T-helper 1 cell treated with Interleukin-12 subunit alpha and Interleukin-12 subunit beta and Interleukin-4 antibody, amounts not matched to agents 30 ng/mL and 1 ng/mL, for 36 hours (primary cell): ENCODE results near the gene DVL2. TPM values are rescaled to one million over a fixed set of nuclear protein-coding genes. Genes with fewer than 3 reads are reported as not detected.

Experiments
- intact Hi-C: fragments of 100-400 bp; cut with micrococcal nuclease; formaldehyde crosslinking; loops from one replicate; pipeline ENCODE4 v1.15.1; 2024
- total RNA-seq: library from RNA; stranded (reverse); gene quantifications from 2 replicates; pipeline ENCODE4 v1.2.3, GENCODE V29; 2022

Gene DVL2
- 46.8 and 46.9 TPM in 2 replicates for total RNA-seq

- intact Hi-C loops: loop anchor here (1.0 to 10.0 kb wide), 4 partner anchors 15 to 590 kb away; partner anchors contain the start of genes ACADVL, DLG4, EIF5A and KIAA0753
These were observed at the start of gene DVL2 for GRCh38 chr17:7234083-7234951. Gene DVL2, minus strand, starts transcription at chr17:7234517. Its CDS starts 255 bp downstream, at chr17:7234262.

GRCh38 chr17:7283471-7284216 lies 49.3 kb upstream of the DVL2 start:
- intact Hi-C loops: loop anchor here (5.0 kb wide), 1 partner anchor 236 kb away; no protein-coding TSS in a partner anchor

DNA sequence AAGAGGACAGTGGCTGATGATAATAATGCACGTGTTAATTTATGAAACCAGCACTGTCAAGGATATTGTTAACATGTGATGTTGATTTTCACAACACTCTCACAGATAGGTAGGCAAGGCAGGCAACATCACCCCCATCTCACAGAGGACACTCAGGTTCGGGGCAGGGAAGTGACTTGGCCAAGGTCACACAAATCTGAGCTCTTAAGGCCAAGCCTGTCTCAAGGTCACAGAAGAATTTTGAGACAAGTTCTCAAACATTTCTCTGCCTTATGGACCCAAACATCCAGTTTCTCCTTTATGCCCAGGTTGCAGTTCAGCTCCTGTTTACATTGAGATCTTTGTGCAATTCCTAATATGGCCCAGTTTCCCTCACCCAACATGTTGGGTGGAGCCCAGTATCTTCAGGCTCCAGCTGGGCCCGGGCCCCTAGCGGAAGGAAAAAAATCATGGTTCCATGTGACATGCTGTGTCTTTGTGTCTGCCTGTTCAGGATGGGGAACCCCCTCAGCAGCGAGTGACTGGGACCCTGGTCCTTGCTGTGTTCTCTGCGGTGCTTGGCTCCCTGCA lies 48.5 kb upstream of the DVL2 start:
- intact Hi-C loops: loop anchor here (5.0 kb wide), 1 partner anchor 236 kb away; no protein-coding TSS in a partner anchor

- intact Hi-C loops: loop anchor here (1.0 to 5.0 kb wide), 5 partner anchors 19 to 235 kb away; partner anchors contain the start of genes CLDN7, EIF5A, NEURL4 and TMEM102
These were observed 47.8 kb upstream of the DVL2 start for GRCh38 chr17:7281953-7282751.

DNA sequence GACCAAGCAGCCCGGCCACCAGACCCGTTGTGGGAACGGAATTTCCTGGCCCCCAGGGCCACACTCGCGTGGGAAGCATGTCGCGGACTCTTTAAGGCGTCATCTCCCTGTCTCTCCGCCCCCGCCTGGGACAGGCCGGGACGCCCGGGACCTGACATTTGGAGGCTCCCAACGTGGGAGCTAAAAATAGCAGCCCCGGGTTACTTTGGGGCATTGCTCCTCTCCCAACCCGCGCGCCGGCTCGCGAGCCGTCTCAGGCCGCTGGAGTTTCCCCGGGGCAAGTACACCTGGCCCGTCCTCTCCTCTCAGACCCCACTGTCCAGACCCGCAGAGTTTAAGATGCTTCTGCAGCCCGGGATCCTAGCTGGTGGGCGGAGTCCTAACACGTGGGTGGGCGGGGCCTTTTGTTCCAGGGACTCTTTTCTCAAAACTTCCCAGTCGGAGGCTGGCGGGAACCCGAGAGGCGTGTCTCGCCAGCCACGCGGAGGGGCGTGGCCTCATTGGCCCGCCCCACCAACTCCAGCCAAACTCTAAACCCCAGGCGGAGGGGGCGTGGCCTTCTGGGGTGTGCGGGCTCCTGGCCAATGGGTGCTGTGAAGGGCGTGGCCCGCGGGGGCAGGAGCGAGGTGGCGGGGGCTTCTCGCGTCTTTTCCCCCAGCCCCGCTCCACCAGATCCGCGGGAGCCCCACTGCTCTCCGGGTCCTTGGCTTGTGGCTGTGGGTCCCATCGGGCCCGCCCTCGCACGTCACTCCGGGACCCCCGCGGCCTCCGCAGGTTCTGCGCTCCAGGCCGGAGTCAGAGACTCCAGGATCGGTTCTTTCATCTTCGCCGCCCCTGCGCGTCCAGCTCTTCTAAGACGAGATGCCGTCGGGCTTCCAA lies 47.0 kb upstream of the DVL2 start, which contains the start of gene SLC2A4:
Gene SLC2A4, plus strand, starts transcription at position 645 of the 879 bp plus-strand sequence. Its CDS starts 217 bp downstream, at position 862.
- intact Hi-C loops: loop anchor here (1.0 to 5.0 kb wide), 5 partner anchors 19 to 234 kb away; partner anchors contain the start of genes CLDN7, EIF5A, NEURL4 and TMEM102

DNA sequence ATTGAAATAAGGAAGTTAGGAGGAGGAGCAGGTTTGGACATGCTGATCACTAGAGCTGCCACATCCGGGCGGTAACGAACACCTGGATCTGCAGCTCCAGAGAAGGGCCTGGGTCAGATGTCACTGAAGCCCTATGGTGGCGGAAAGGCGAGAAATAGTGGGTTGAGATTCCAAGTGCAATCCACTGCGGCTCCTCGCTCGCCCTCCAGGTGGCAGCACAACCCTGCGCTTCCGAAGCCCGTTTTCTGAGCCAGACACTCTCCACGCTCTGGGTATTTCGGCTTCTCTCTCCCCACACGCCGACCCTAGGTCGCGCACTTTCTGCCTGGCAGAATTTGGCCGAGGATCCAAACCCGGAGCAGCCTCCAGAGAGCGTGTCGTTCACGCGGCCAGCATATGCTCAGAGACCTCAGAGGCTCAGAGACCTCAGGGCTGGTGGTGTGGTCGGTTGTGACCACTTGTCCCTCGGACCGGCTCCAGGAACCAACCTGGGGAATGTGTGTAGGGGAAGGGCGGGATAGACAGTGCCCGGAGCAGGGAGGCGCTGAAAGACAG lies 46.3 kb upstream of the DVL2 start:
- intact Hi-C loops: loop anchor here (1.0 to 5.0 kb wide), 8 partner anchors 16 to 281 kb away; partner anchors contain the start of genes CLDN7, EIF5A, NEURL4 and SENP3

DNA sequence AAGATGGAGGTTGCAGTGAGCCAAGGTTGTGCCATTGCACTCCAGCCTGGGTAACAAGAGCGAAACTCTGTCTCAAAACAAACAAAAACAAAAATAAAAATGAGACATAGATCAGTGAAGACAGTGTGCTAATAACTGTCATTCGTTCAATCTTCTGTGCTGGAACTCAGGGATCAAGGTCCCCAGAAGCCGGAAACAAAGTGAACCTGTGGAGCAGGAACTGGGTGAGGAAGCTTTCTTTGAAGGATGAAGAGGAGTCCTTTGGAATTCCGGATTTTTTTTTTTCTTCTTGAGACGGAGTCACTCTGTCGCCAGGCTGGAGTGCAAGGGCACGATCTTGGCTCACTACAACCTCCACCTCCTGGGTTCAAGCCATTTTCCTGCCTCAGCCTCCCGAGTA lies 45.1 kb upstream of the DVL2 start:
- intact Hi-C loops: no loop called here

DNA sequence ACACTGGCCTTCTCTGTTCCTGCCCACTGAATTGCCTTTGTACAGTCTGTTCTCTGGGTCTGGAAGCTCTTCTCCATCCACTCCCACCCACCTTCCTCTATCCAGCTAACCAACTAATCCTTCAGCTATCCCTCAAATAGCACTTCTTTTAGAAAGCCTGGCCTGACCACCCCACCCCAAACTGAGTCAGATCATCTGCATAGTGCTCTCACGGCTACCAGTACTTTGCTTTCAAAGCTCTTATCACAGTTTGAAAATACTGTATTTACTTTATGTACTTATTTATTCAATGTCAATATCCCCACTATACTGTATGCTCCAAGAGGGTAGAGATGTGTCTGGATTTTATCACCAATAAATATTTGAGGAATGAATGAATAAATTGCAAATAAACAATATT lies 32.5 kb upstream of the DVL2 start:
- intact Hi-C loops: no loop called here

- intact Hi-C loops: loop anchor here (2.0 kb wide), 1 partner anchor 17 kb away; the partner anchor contains the start of gene SLC2A4
These were observed 29.4 kb upstream of the DVL2 start for GRCh38 chr17:7263801-7264078.

GRCh38 chr17:7262935-7263800 lies 28.9 kb upstream of the DVL2 start:
- intact Hi-C loops: loop anchor here (2.0 kb wide), 1 partner anchor 18 kb away; the partner anchor contains the start of gene SLC2A4

DNA sequence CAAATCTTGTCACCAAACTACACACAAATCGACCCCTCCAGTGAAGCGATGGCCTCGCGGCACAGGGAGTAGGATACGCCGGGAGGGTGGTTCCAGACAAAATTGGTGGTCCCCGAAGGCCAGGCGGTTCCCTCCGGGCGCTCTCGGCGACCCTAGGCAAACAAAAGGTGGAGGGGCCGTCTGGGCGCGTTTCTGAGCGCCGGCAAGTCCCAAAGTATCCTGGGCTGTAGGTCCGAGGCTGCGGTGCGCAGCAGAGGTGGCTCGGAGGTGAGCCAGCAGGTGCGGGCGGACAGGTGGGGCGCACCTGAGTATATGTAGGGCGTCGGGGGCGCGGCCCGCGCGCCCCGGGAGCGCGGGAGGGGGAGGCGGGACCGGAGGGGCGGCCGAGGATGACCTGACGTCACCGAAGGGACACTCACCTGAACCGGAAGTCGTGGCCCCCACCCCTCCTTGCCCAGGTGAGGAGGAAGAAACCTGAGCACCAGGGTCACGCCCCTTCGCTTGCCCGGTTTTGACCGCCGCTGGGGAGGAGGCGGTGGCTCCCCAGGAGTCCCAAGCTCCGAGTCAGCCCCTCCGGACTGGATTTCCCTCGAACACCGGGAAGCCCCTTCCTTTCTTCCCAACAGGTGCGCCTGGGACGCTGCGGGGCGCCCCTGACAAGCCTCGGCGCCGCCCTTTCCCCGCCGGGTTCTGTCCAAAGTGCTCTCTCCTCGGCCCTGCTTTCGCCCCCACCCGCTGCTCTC lies 28.0 kb upstream of the DVL2 start, which contains the start of gene CLDN7:
Gene CLDN7, minus strand, starts transcription at position 287 of the 743 bp plus-strand sequence. CDS start 435 bp downstream, outside the sequence.
- intact Hi-C loops: loop anchor here (2.0 kb wide), 1 partner anchor 18 kb away; the partner anchor contains the start of gene SLC2A4

DNA sequence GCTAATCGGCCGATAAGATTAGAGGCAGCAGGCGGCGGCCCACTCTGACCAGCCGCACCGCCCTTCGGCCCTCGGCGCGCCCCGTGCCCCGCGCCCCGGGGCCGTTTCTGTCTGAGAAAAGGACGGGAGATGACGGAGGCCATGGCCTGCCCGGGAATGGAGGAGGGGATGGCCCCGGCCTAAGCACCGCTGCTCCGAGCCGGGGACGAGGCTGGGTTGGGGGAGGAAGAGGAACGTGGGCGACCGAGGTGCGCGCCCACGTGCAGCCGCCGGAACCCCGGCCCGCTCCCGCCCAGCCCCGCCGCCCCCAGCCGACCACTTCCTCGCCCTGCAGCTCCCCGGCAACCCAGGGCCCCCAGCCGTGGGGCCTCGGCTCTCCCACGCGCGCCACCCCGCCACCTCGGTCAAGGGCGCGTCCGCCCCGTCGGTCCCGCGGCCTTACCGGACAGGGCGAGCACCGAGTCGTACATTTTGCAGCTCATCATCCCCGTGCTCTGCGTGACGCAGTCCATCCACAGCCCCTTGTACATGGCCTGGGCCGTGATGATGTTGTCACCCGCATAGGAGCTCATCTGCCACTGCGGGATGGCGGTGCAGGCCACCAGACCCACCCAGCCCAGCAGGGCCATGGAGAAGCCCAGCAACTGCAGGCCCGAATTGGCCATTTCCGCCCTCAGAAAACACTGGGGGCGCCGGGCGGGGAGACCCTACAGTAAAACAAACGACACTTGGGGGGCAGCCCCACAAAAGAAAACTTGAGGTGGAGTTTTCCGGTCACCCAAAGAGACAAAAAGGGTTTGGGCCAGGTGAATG lies 27.3 kb upstream of the DVL2 start:
- intact Hi-C loops: loop anchor here (2.0 kb wide), 1 partner anchor 19 kb away; the partner anchor contains the start of gene SLC2A4

- intact Hi-C loops: no loop called here
These were observed 26.5 kb upstream of the DVL2 start for GRCh38 chr17:7260651-7261378.

DNA sequence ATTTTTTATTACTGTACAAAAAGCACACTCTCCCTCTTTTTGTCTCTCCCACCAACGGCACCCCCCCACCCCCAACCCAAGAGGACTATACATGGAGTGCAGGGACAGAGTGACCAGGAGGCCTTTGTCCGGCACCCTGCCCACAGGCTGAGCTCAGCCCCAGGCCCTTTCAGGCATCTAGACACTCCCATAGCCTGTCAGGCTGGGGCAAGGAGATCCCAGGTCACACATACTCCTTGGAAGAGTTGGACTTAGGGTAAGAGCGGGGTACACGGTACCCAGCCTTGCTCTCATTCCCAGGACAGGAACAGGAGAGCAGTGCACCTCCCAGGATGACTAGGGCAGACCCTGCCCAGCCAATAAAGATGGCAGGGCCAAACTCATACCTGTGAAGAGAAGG lies 25.8 kb upstream of the DVL2 start:
- intact Hi-C loops: no loop called here

GRCh38 chr17:7259555-7259889 lies 25.2 kb upstream of the DVL2 start:
- intact Hi-C loops: no loop called here
